Stimulated activated CD4-positive, alpha-beta T cell treated with anti-CD3 and anti-CD28 coated beads, TNF-alpha, amount 100 ng/mL, for 48 hours (primary cell): Measurements from ENCODE around the gene CUTC.
"Not testable (repeated sequence)": the region's sequence is repeated elsewhere in the genome, so short reads cannot be mapped to it uniquely, and the experiment has no call there.

ENCODE experiments used
- DNase-seq, 3 donors: peaks; one replicate each; pipeline ENCODE4 v3.0.0-alpha.2; 2020; ENCODE audit warnings: low read depth in 3 of 3

CUTC gene

DNA sequence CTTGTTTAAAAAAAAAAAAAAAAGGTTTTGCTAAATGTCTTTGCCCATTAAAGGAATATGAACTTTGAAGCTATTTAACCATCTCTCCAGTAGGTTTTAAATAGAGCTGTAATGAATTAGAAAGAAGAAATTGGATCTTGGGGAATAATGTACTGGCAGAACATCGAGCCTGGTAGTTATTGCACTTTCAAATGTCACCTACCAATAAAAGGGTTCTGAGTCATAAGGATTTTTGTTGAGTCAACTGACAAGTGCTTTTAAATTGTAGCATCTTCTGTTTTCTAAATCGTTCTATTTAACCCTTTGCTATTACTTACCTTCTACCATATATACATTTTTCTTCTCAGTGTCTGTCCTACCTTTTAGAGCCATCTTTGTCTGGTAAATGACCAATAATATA, 10.7 kb downstream of the CUTC start:
- no peak for DNase-seq

DNA sequence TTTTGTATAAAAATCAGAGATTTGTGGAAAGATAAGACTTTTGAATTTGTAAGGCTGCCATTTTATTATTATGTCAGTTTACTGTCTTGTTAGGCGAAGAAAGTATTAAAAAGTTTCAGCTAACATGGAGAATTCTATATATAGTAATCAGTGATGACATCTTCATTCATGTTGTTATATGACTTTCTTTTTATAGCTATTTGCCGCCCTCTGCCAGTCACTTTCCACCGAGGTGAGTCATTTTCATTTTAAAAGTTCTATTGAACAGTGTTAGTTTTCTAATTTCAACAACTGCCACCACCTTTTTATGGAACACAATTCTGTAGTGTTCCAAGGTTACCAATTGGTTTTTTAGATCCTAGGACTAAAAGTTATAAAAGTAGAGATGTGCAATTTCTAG, 11.8 kb downstream of the CUTC start:
- no peak for DNase-seq

DNA sequence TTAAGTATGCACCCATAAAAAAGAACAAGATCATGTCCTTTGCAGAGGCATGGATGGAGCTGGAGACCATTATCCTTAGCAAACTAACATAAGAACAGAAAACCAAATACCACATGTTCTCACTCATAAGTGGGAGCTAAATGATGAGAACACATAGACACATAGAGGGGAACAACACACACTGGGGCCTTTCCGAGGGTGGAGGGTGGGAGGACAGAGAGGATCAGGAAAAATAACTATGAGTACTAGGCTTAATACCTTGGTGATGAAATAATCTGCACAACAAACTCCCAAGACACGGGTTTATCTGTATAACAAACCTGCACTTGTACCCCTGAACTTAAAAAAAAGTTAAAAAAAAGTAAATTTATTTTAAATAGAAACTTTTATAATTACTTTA, 14.1 kb downstream of the CUTC start:
- DNase-seq: not testable (repeated sequence)

DNA sequence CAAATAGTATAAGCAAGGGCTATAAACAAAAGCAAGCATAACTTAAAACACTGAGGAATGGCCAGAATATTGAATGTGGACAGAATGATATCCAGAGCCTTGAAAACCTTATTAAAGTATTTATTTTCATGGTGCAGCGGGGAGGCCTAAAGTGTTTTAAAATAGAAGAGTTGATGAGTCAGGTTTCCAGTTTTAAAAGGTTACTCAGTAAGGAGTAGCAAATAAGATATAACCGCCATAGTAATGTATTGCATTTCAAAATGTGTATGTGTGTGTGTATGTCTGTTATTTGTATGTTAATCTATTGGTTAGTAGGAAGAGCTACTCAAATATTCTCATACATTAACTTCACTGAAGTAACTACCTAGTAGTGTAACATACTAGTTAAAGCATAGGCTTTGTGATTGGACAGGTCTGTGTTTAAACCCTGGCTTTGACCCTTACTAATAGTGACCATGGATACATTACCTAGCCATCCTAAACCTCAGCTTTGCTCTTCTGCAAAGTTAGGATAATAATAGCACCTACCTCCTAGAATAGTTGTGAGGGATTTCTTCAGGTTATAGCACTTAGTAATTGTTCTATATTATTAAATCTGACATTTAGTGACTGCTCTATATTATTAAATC, 16.9 kb downstream of the CUTC start:
- DNase-seq: no peak

DNA sequence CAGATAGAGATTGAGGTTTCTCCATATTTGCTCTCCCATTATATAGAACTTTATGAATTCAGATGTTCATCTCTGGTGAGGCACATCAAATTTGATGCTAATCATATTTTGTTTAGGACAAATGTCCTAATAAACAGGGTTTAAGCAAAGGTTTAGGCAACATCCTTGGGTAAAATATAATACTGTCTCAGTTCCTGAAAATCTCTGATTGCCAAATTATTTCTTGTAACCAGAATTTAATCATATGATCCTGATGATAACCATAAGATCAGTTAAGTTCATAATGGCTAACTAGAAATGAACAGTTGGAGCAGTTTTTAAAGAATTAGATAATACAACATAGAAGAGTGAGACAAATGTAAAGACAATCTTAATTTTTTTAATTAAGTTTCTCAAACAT, 18.6 kb downstream of the CUTC start:
- no peak for DNase-seq

DNA sequence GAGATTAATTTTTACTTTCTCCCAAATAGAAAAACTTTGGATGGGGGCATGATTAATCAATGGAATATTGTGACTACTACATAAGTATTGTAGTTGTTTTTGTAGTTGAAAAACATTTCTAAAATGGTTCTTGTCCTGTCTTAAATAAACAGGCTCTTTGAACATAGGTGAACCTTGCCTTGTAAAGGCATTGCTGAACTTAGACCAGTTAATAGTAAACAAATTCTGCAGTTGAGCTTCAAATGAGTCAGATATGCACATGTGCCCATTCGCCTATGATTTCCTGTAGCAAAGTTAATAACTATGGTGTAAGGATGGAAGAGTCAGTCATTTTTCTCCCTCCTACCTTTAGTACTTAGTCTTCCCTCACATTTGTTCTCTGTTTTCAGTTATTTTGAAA, 22.6 kb downstream of the CUTC start:
- no peak for DNase-seq

DNA sequence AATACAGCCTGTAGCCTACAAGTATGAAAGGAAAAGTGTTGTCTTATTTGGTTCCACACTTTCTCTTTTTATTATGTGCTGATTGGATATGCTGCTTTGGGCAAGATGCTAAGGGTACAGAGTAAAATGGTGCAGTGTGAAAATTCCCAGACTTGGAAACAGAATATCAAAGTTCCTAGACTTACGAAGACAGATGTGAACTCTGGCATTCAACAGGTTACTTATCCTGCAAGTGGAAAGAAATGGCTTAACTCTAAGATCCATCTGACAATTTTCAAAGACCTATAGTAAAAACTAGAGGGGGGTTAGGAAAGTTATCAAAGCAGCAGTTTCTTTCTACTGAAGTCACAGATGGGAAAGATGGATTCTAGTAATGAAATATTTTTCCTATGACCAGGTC, 24.1 kb downstream of the CUTC start:
- no peak for DNase-seq

DNA sequence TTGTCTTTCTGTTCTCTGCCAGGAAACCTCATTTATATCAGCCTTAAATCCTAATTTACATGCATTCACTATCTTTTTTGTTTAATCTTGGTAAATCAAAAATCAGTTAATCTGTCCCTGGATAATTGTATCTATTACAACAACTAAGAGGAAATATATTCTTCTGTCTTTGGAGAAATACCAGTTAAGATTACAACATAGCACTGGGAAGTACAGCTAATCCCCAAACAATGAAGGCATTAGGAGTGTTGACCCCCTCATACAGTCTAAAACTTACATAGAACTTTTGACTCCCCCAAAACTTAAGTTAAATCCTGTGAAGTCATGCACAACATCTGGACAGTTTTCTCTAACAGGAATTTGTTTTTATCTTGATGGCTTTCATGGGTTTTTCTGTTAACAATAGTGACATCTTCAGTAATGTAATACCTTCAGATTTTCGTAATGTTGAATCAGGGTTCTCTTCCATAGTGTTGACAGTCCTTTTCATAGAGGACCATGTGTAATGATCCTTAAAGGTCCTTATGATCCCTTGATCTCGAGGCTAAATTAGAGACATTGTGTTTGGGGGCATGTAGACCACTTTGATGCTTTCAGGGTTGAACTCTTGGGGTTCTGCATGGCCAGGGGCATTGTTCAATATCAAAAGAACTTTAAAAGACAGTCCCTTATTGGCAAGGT, 26.3 kb downstream of the CUTC start:
- no peak for DNase-seq

DNA sequence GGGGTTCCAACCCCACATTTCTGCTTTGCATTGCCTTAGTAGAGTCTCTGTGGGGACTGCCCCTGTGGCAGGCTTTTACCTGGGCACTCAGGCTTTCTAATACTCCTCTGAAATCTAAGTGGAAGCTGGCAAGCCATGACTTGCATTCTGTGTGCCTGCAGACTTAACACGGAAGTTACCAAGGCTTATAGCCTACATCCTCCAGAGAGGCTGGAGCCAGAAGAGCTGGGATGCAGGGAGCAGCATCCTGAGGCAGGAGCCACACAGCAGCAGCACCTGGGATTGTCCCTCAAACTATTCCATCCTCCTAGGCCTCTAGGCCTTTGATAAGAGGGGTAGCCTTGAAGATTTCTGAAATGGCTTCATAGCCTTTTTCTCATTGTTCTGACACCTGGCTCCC, 28.3 kb downstream of the CUTC start:
- DNase-seq: no peak

DNA sequence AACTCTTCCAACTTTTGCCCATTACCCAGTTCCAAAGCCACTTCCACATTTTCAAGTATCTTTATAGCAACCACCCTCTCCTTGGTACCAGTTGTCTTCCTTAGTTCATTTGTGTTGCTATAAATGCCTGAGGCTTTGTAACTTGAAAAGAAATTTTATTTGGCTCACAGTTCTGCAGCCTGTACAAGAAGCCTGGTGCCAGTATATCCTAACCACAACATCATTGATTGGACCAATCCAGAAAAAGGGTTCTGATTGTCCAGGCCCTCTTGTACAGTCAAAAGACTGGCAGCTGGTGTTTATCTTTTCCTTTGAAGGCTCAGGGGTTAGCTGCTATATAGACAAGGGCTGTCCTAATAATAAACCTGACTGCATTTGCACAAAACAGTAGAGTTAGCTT, 29.3 kb downstream of the CUTC start:
- no peak for DNase-seq

DNA sequence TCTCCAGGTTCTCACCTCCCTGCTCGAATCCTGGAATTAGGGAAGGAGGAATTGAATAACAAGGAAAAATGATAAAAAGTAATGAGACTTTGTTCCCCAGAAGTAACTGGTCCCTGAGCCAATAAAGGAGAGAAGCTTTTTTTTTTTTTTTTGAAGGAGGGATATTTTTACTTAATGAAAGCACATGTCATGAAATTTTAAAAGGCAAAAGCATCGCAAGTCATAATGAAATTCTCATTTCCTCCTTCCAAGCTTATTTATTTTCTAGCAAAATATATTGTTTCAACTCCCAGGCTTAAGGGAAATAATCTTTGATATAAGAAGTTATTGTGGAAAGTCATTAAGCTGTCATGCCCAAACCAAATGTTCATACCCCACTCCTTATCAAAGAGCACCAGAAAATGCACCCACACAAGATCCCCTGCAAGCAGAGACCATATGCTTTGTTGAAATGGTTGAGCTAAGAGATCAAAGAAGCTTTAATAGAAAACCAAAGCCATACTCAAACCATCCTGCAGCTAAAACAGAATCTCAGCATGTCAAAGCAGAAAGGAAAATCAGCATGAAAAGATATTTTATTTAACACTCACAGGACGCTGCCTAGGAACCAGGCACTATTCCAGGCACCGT, 33.8 kb downstream of the CUTC start:
- no peak for DNase-seq

DNA sequence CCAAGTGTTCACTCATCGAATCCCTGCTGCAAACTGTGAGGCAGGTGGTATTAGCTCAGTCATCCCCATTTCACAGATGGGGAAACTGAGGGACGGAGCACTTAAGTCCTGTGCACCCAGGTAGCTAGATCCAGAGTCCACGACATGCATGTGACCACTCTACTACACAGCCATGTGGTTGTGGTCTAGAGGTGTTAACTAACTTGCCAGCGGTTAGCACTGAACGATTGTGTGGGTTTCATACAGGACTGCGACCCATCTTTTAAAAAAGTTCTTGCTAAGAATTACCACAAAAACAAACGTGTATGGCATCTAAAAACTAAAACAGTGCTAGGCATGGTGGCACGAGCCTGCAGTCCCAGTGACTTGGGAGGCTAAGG, 34.3 kb downstream of the CUTC start:
- DNase-seq: no peak

DNA sequence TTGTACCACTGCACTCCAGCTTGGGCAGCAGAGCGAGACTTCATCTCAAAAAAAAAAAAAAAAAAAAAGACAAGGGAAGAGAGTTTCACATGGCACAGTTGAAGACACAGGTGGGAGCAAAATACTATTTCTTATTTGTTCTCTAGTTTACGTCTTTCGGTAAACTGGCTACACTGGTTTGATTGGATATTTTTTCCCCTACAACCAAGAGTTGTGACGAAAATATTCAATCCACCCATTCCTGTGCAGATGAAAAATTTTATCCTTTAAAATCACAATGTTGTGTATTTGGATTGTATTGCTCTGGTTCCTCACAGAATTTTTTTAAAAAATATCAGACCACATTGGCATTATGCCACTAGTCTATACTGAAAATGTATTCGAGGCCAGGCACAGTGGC, 35.9 kb downstream of the CUTC start:
- DNase-seq: no peak

DNA sequence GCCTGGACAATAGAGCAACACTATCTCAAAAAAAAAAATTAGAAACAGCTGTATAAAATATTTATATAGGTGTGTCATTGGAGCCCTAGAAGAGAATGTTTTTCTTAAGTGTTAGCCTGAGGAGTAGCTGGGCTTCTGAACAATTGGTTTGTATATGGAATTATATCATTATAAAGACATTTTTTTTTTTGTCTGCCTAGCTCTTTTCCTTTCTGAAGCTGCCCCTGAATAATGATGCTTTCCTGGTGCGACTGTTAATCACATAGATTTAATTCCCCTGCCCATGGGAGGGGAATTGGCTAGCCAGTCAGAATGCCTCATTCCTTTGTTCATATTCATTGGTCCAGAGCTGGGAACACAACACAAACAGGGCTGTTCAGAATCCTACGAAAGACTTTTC, 36.5 kb downstream of the CUTC start:
- no peak for DNase-seq

DNA sequence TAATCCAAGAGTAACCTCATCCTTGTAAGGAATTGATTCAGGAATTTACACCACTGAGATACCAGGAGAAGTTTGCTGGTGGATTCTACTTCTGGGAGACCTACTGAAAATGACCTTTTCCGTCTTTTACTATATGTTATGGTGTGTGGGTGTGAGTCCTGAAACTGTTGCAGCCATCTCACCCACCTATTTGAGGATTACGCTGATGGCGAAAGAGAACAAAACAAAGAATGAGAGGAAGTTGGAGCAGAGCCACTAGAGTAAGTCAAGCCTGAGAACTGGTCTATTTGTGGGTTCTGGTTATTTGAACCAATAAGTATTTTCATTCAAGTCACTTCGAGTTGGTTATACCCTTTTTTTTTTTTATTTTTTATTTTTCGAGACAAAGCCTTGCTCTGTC, 37.7 kb downstream of the CUTC start:
- DNase-seq: no peak

DNA sequence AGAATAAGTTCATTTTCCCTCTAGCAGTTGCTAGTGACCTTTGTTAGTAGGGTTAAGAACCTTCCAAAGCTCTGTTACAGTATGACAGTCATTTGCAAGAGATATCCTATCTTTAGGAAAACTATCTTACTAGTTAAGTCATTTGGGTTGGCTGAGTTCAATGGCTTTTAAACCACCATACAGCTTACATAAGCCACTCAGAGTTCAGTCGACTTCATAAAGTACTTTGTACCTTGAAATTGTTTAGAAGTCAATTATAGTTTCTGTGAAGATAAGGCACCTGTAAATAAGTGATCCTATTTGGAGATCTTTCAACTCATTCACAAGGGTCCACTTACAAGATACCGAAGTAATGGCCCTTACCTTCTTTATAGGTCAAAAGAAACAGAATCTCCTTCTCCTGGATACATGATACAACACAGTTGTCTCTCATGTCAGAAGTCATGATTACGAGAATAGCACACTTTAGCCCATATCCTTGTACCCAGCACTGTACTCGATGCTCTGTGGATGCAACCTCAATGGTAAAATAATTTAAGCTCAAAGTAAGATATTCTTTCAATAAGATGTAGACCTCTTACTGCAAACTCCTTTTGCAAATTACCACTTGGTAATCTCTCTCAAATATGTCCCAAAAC, 38.5 kb downstream of the CUTC start:
- DNase-seq: no peak

DNA sequence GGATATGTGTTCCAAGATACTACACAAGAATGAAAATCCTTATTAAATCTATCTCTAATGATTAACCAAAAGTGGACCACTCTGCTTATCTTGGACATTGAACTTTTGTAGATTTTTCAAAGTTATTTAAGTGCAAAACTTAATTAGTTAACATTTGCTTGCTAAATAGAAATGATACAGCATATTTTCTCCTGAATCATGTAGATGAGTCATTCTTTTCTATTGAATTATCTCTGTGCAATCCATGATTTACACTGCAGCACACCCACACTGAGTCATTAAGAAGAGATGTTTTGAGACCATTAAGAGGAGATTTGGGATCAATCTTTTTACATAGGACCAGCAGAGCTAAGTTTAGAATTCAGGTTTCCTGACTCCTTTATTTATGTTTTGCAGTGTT, 43.8 kb downstream of the CUTC start:
- DNase-seq: no peak

DNA sequence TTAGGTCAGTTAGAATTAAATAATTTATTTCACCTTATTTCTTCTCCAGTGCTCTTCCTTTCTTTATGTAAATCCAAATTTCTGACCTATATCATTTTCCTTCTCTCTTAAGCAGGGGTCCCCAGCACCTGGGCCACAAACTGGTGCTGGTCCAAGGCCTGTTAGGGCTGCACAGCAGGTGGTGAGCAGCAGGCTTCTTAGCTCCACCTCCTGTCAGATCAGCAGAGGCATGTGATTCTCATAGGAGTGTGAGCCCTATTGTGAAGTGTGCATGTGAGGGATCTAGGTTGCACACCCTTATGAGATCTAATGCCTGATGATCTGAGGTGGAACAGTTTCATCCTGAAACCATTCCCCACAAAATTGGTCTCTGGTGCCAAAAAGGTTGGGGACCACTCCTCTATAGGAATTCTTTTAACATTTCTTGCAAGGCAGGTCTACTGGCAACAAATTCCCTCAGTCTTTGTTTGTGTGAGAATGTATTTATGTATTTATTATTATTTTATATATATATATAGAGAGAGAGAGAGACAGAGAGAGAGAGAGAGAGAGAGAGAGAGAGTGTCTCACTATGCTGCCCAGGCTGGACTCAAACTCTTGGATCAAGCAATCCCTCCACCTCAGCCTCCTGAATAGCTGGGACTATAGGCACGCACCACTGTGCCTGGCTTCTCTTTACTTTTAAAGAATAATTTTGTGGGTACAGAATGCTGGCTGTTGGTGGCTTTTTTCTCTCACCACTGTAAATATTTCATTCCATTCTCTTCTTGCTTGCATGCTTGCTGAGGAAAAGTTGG, 46.1 kb downstream of the CUTC start:
- DNase-seq: no peak

DNA sequence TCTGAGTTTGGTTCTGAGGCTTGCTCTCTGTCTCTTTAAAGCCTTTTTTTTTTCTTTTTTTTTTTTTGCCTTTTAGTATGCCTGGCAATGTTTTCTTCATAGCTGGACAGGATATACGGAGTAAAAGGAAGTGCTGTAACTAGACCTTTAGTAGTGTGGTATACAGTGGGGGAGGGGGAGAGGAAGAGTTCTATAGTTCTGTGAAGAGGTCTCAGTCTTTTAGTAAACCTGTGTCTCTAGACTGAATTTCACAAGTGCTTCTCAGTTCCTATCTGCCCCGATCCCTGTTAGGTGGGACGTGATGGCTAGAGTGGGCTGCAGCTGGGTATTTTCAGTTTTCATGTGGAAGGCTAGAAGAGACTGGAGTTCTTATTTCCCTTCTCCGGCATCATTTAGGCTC, 47.3 kb downstream of the CUTC start:
- no peak for DNase-seq

DNA sequence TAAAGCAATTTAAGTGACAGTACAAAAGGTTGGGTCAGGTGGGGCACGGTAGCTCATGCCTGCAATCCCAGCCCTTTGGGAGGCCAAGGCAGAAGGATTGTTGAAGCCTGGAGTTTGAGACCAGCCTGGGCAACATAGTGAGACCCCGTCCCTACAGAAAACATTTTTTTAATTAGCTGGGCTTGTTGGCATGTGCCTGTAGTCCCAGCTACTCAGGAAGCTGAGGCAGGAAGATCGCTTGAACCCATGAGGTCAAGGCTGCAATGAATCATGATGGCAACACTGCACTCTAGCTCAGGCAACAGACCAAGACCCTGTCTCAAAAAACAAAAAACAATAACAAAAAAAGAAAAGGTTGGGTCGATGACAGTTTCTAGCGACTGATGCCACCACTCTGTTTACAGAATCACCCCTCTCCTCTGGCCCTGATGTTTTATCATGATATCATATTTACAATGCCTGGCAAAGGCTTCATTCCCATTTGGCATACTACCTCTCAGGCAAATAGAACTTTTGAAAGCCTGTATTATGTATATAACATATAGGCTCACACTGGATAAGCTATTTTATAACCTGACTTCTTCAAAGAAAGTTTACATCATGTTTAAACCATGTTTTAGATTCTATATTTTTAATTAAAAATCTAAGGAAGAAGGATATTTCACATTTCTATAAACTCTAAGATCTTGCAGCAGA, 49.8 kb downstream of the CUTC start:
- DNase-seq: no peak

DNA sequence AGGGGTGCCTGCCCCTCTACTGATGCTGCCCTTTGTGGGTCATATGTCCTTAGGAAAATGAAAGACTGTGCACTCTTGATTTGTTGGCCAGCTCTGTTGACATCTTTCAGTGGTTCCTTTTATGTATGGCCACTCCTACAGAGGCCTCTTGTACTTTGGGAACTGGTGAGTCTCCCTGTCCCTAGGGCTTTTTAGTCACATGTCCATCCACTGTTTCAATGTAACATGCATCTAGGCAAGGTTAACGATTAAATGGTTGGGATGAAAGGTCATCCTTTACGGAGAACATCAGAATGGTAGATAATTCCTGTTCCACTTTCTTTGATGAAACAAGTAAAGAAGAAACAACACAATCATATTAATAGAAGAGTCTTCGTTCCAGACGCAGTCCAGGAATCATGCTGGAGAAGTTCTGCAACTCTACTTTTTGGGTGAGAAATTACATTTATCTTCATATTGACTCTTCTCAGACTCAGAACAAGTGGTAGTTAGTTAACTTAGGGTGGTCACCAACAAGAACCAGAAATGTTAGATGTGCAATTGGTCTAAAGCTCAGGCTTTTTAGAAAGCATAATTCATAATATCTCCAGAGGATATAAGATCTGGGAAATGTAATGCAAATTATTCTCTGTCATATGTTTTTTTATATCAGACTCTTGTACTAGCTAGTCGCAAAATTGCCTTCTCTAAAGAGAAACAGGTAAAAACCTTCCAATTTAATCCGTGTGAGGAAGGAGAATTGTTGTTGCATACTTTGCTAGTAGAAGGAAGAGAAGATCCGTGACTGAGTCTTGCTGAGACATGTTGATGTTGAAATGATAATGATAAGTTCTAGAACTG, 50.6 kb downstream of the CUTC start, which contains the start of gene ABCC2:
TSS of gene ABCC2 (plus strand) at position 194 of the 840 bp plus-strand sequence. CDS start at position 399, 205 bp downstream.
- DNase-seq: no peak
